Loucy (cell line): ENCODE measurements around the gene STUB1.

Source experiments
- H2AFZ ChIP-seq: fragments of 200-600 bp; sonication (generic); 2 replicates; pipeline ENCODE4 v1.6.0; 2016; ENCODE audit warnings: antibody characterized with exemption, mild to moderate bottlenecking, low read length, moderate library complexity
- H3F3A ChIP-seq: fragments of 200-600 bp; 2 replicates; pipeline ENCODE4 v1.6.0; 2016; ENCODE audit warnings: antibody characterized with exemption, low read depth, mild to moderate bottlenecking
- H3K27me3 ChIP-seq: fragments of 200-600 bp; sonication (generic); 2 replicates; pipeline ENCODE4 v1.6.1; 2014; ENCODE audit warnings: low read length, mild to moderate bottlenecking; ENCODE audit not compliant: insufficient read depth, poor library complexity, severe bottlenecking
- H3K36me3 ChIP-seq: fragments of 200-600 bp; sonication (generic); 2 replicates; pipeline ENCODE4 v1.6.1; 2016; ENCODE audit warnings: low read length; ENCODE audit not compliant: insufficient read depth
- H3K4me1 ChIP-seq: fragments of 200-600 bp; sonication (generic); 2 replicates; pipeline ENCODE4 v1.5.1; 2014; ENCODE audit warnings: low read length, mild to moderate bottlenecking; ENCODE audit not compliant: insufficient read depth, poor library complexity, severe bottlenecking
- H3K4me2 ChIP-seq: fragments of 200-600 bp; sonication (generic); 2 replicates; pipeline ENCODE4 v1.6.0; 2014; ENCODE audit warnings: antibody characterized with exemption, low read length, low read depth, mild to moderate bottlenecking; ENCODE audit not compliant: poor library complexity, severe bottlenecking
- H3K4me3 ChIP-seq: fragments of 200-600 bp; sonication (generic); 2 replicates; pipeline ENCODE4 v1.5.1; 2014; ENCODE audit warnings: low read length, mild to moderate bottlenecking, mixed read lengths; ENCODE audit not compliant: poor library complexity, severe bottlenecking
- H3K79me2 ChIP-seq: fragments of 200-600 bp; sonication (generic); 2 replicates; pipeline ENCODE4 v1.6.1; 2014; ENCODE audit warnings: low read length; ENCODE audit not compliant: insufficient read depth
- H3K9ac ChIP-seq: fragments of 200-600 bp; sonication (generic); 2 replicates; pipeline ENCODE4 v1.6.0; 2014; ENCODE audit warnings: mild to moderate bottlenecking, low read depth, low read length, moderate library complexity; ENCODE audit not compliant: poor library complexity, severe bottlenecking
- H3K9me2 ChIP-seq: fragments of 200-600 bp; sonication (generic); replicated peaks from 2 replicates; pipeline ENCODE4 v1.6.1; 2016; ENCODE audit warnings: low read depth, low read length, mixed read lengths
- H3K9me3 ChIP-seq: fragments of 200-600 bp; sonication (generic); 2 replicates; pipeline ENCODE4 v1.6.1; 2014; ENCODE audit warnings: mild to moderate bottlenecking, antibody characterized with exemption, low read length, low read depth; ENCODE audit not compliant: insufficient read depth
- H4K20me1 ChIP-seq: fragments of 200-600 bp; sonication (generic); 2 replicates; pipeline ENCODE4 v1.6.0; 2014; ENCODE audit warnings: antibody characterized with exemption, low read length, mild to moderate bottlenecking; ENCODE audit not compliant: insufficient read depth, poor library complexity, severe bottlenecking
- EZH2phosphoT487 ChIP-seq: fragments of 200-600 bp; IDR thresholded peaks from 2 replicates; pipeline ENCODE4 v1.6.1; 2018; ENCODE audit warnings: antibody characterized with exemption, mild to moderate bottlenecking, moderate library complexity, borderline replicate concordance
- TF ChIP-seq, protein P1 (sequence below): fragments of 200-600 bp; sonication (generic); conservative IDR thresholded peaks from 2 replicates; pipeline ENCODE4 v1.5.1; 2014; ENCODE audit warnings: mild to moderate bottlenecking, antibody characterized with exemption, low read length

STUB1 gene

DNA sequence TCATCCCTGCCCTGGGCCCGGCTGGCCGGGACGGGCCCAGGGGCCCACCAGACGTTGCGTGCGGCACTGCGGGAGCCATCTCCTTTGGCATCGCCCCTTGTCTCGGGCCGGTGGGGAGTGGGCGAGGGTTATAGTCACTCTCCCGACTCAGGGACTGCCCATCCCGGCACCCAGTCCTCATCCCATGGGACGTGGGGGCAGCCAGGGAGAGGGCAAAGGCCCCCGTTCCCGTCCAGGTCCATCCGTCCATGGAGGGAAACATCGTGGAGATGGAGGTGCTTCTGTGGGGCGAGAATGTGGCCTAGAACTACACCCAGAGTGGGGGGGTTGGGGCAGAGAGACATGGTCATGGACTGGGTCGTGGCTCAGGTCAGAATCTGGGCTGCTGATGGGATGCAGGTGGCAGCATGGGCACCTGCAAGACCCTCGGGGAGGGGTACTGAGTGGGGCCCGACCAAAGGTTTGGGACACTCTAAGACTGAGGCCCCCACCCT, 33.5 kb upstream of the STUB1 start:
- no peaks in the 10 kb centered on the region for H3K36me3 ChIP-seq
- H3K79me2 ChIP-seq, result peaks cover 8% of the 10 kb centered on the region; the same call in 1 of the 2 replicates
- TF ChIP-seq EZH2phosphoT487, result no peak
- TF ChIP-seq, protein P1, sequence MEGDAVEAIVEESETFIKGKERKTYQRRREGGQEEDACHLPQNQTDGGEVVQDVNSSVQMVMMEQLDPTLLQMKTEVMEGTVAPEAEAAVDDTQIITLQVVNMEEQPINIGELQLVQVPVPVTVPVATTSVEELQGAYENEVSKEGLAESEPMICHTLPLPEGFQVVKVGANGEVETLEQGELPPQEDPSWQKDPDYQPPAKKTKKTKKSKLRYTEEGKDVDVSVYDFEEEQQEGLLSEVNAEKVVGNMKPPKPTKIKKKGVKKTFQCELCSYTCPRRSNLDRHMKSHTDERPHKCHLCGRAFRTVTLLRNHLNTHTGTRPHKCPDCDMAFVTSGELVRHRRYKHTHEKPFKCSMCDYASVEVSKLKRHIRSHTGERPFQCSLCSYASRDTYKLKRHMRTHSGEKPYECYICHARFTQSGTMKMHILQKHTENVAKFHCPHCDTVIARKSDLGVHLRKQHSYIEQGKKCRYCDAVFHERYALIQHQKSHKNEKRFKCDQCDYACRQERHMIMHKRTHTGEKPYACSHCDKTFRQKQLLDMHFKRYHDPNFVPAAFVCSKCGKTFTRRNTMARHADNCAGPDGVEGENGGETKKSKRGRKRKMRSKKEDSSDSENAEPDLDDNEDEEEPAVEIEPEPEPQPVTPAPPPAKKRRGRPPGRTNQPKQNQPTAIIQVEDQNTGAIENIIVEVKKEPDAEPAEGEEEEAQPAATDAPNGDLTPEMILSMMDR, result no peak
- H2AFZ ChIP-seq, result no peak overlapping the region
- no peaks in the 10 kb centered on the region for H4K20me1 ChIP-seq
- H3K27me3 ChIP-seq, result no peaks in the 10 kb centered on the region
- no peaks in the 10 kb centered on the region for H3K9me2 ChIP-seq
- no peak overlapping the region for H3K4me2 ChIP-seq
- no peak overlapping the region for H3K9ac ChIP-seq
- peaks cover 6% of the 10 kb centered on the region for H3K4me1 ChIP-seq
- no peaks in the 10 kb centered on the region for H3F3A ChIP-seq
- H3K4me3 ChIP-seq, result no peak overlapping the region
- no peaks in the 10 kb centered on the region for H3K9me3 ChIP-seq

DNA sequence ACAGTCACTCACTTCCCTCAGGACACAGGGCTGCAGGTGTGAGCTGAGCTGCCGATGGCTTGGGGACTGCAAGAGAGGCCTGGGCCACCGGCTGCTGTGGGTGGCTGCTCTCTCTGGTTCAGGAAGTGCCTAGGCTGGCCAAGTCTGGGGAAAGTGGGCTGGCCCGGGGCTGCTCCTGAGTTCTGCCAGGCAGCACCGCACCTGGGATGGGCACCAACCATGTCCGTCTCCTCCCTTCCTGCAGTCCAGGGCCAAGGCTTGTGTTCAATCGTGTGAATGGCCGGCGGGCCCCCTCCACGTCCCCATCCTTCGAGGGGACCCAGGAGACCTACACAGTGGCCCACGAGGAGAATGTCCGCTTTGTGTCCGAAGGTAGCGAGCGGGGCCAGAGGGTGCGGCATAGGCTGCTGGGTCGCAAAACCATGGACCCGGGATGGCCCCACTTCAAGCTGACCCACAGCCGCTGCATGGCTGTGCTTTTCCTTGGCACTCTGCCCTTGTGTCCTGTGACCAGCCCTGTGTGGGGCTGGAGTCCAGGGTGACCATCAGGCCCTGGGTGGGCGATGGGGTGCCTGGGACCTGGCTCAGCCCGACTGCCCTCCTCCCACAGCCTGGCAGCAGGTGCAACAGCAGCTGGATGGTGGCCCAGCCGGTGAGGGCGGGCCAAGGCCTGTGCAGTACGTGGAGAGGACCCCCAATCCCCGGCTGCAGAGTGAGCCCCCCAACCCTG, 32.9 kb upstream of the STUB1 start:
- no peaks in the 10 kb centered on the region for H4K20me1 ChIP-seq
- no peak overlapping the region for H3K4me3 ChIP-seq
- H3K9ac ChIP-seq, result no peak overlapping the region
- no peaks in the 10 kb centered on the region for H3K9me2 ChIP-seq
- TF ChIP-seq, protein P1, result no peak
- no peak for TF ChIP-seq EZH2phosphoT487
- peaks cover 8% of the 10 kb centered on the region; the same call in 1 of the 2 replicates for H3K79me2 ChIP-seq
- H3K9me3 ChIP-seq, result no peaks in the 10 kb centered on the region
- no peaks in the 10 kb centered on the region for H3K36me3 ChIP-seq
- H3F3A ChIP-seq, result no peaks in the 10 kb centered on the region
- peak overlapping the region; percentile 88 for H3K4me2 ChIP-seq
- no peak overlapping the region for H2AFZ ChIP-seq
- H3K4me1 ChIP-seq, result peaks cover 6% of the 10 kb centered on the region
- no peaks in the 10 kb centered on the region for H3K27me3 ChIP-seq

DNA sequence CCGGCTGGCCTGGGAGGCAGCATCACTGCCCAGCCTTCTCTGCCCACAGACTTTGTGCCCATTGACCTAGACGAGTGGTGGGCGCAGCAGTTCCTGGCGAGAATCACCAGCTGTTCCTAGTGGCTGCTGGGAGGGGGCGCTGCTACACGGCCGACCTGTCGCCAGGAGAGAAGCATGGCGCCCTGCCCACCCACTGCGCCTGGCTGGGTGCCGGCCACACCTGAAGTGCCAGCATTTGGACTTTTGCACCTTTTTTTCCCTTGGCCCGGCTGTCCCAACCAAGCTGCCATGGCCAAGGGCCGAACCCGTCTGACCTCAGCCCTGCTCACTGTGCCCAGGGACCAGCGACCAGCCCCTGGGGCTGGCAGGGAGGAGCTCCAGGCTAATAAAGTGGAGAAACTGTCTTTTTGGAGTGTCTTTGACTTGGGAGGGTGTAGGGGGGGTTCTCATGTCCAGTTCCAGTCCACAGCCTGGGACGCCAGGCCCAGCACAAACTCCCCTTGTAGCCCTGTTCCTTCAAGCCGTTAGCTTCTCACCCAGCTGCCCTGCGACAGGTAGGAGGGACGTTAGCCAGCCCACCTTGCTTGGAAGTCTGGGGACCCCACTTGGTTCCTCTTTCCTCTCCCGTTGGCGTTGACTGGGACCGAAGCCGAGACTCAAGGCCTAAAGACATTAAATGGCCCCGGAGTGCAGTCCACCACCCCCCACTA, 32.0 kb upstream of the STUB1 start:
- Histone ChIP-seq H3K4me1 (peaks cover under 1% of the 10 kb centered on the region), H3F3A (no peaks in the 10 kb centered on the region), H3K79me2 (0 out of 2 replicates have a peak, but pooled peaks cover 3% of the 10 kb centered on the region)

More for the DNA sequence above, 32.0 kb upstream of the STUB1 start:
- TF ChIP-seq, protein P1, result peak; percentile 56
- TF ChIP-seq EZH2phosphoT487, result no peak
- Histone ChIP-seq H3K27me3 (no peaks in the 10 kb centered on the region), H4K20me1 (no peaks in the 10 kb centered on the region), H3K4me3 (peak overlapping the region; percentile 86), H3K9me2 (no peaks in the 10 kb centered on the region), H3K9me3 (no peaks in the 10 kb centered on the region), H3K9ac (peak overlapping the region; percentile 76), H3K36me3 (no peaks in the 10 kb centered on the region), H2AFZ (peak overlapping the region; percentile 64), H3K4me2 (peak overlapping the region; percentile 88)
